A549 (cell line): ENCODE results near the gene CEBPB. TPM values are rescaled to one million over a fixed set of nuclear protein-coding genes. Genes with fewer than 3 reads are reported as not detected.
A peak's percentile ranks its signal among the peaks of the same experiment; 100 is the strongest.

Experiments
- ATAC-seq, 2 experiments: fragments of 200-7000 bp in 1 of 2; fragments of >200 bp in 1 of 2; cut with Nextera tagmentation in 1 of 2; cut with Tn5 transposase in 1 of 2; 3 replicates each; pipeline versions ENCODE4 v1.8.0 to v1.9.1; 2018 to 2020; ENCODE audit warnings: mild to moderate bottlenecking in 1 of 2, moderate library complexity in 1 of 2
- CTCF ChIA-PET: fragments of 300-600 bp; sonication (Branson Sonifier 250); formaldehyde crosslinking; extraction: SDS; loops from one replicate; lab custom pipeline; 2021; ENCODE audit warnings: antibody characterized with exemption, inconsistent platforms; lab: Yijun Ruan, JAX
- POLR2A ChIA-PET: fragments of 350-600 bp; formaldehyde crosslinking; extraction: SDS; loops from one replicate; lab custom pipeline; 2021; ENCODE audit warnings: antibody characterized with exemption, inconsistent platforms; lab: Yijun Ruan, JAX
- DNase-seq, 2 experiments: peaks; one replicate each; pipeline versions ENCODE4 v3.0.0 to v3.0.0-alpha.2; 2011 to 2016; ENCODE audit warnings: low read depth in 1 of 2, low spot score in 1 of 2
- FAIRE-seq: peaks from 2 replicates; lab custom pipeline; 2011; peaks lifted over from hg19 to GRCh38; lab: Jason Lieb, UNC
- H3K27ac ChIP-seq, 2 experiments: fragments of >200 bp; sonication (Bioruptor Twin); formaldehyde crosslinking; 3 replicates each; pipeline ENCODE4 v1.5.1; 2016 to 2017
- H3K4me1 ChIP-seq: fragments of >200 bp; sonication (Bioruptor Twin); formaldehyde crosslinking; 3 replicates; pipeline ENCODE4 v1.6.1; 2016
- H3K4me2 ChIP-seq: fragments of >200 bp; sonication (Bioruptor Twin); formaldehyde crosslinking; 3 replicates; pipeline ENCODE4 v1.6.1; 2016
- H3K4me3 ChIP-seq: fragments of >200 bp; sonication (Bioruptor Twin); formaldehyde crosslinking; 3 replicates; pipeline ENCODE4 v1.5.1; 2016
- H3K9me3 ChIP-seq: fragments of >200 bp; sonication (Bioruptor Twin); formaldehyde crosslinking; 3 replicates; pipeline ENCODE4 v1.6.1; 2016
- CBX8 ChIP-seq: fragments of 200-600 bp; sonication (generic); IDR thresholded peaks from 2 replicates; pipeline ENCODE4 v1.6.1; 2016
- CHD4 ChIP-seq: fragments of 200-600 bp; sonication (generic); IDR thresholded peaks from 2 replicates; pipeline ENCODE4 v1.6.1; 2016; ENCODE audit warnings: antibody characterized with exemption, mild to moderate bottlenecking, borderline replicate concordance
- EHF ChIP-seq: fragments of 250-450 bp; sonication (Bioruptor Pico); IDR thresholded peaks from 2 replicates; pipeline ENCODE4 v1.5.0; 2020; ENCODE audit warnings: mild to moderate bottlenecking
- ESRRA ChIP-seq: fragments of 150-350 bp; IDR thresholded peaks from 2 replicates; pipeline ENCODE4 v1.6.1; 2014; ENCODE audit warnings: mild to moderate bottlenecking, low read length, borderline replicate concordance
- FOSB ChIP-seq: fragments of 250-450 bp; sonication (Bioruptor Pico); IDR thresholded peaks from 2 replicates; pipeline ENCODE4 v1.5.0; 2020; ENCODE audit warnings: mild to moderate bottlenecking, moderate library complexity
- FOXS1 ChIP-seq: fragments of 250-450 bp; sonication (Bioruptor Pico); IDR thresholded peaks from 2 replicates; pipeline ENCODE4 v1.5.0; 2020; ENCODE audit warnings: mild to moderate bottlenecking, moderate library complexity
- GATA3 ChIP-seq: IDR thresholded peaks from 2 replicates; pipeline ENCODE4 v1.6.1; 2012; ENCODE audit warnings: borderline replicate concordance
- HOXA7 ChIP-seq: fragments of 250-450 bp; sonication (Bioruptor Pico); IDR thresholded peaks from 2 replicates; pipeline ENCODE4 v1.5.0; 2020; ENCODE audit warnings: mild to moderate bottlenecking, moderate library complexity
- HOXB13 ChIP-seq: fragments of 250-450 bp; sonication (Bioruptor Pico); IDR thresholded peaks from 2 replicates; pipeline ENCODE4 v1.5.0; 2020; ENCODE audit warnings: low read depth, mild to moderate bottlenecking, moderate library complexity
- KDM1A ChIP-seq: fragments of 200-600 bp; sonication (generic); IDR thresholded peaks from 2 replicates; pipeline ENCODE4 v1.6.1; 2016; ENCODE audit warnings: low read depth, mild to moderate bottlenecking
- MAFK ChIP-seq: fragments of 450-650 bp; IDR thresholded peaks from 2 replicates; pipeline ENCODE4 v1.6.1; 2014; ENCODE audit not compliant: partially characterized antibody
- MAZ ChIP-seq: fragments of 150-350 bp; IDR thresholded peaks from 2 replicates; pipeline ENCODE4 v1.6.1; 2014; ENCODE audit warnings: antibody characterized with exemption, low read depth, low read length, borderline replicate concordance
- NPAS2 ChIP-seq: fragments of 250-450 bp; sonication (Bioruptor Pico); IDR thresholded peaks from 2 replicates; pipeline ENCODE4 v1.8.0; 2022; ENCODE audit warnings: mild to moderate bottlenecking, moderate library complexity, borderline replicate concordance
- NR3C1 ChIP-seq: fragments of >200 bp; sonication (Bioruptor Twin); formaldehyde crosslinking; IDR thresholded peaks from 3 replicates; pipeline ENCODE4 v1.6.1; 2017
- POLR2AphosphoS2 ChIP-seq: conservative IDR thresholded peaks from 2 replicates; pipeline ENCODE4 v1.6.1; 2012; ENCODE audit warnings: low read length, improper control_type of control experiment, inconsistent platforms
- RARB ChIP-seq: fragments of 250-450 bp; sonication (Bioruptor Pico); IDR thresholded peaks from 2 replicates; pipeline ENCODE4 v1.8.0; 2021; ENCODE audit warnings: mild to moderate bottlenecking, moderate library complexity
- RCOR1 ChIP-seq: fragments of 150-350 bp; IDR thresholded peaks from 2 replicates; pipeline ENCODE4 v1.6.1; 2014; ENCODE audit warnings: antibody characterized with exemption, low read length, low read depth
- RFX5 ChIP-seq: fragments of 450-650 bp; IDR thresholded peaks from 2 replicates; pipeline ENCODE4 v1.7.1; 2014; ENCODE audit warnings: antibody characterized with exemption, mild to moderate bottlenecking, moderate library complexity
- SMC3 ChIP-seq: fragments of >200 bp; sonication (Bioruptor Twin); formaldehyde crosslinking; IDR thresholded peaks from 3 replicates; pipeline ENCODE4 v1.6.1; 2018; ENCODE audit warnings: inconsistent platforms
- SREBF2 ChIP-seq: fragments of 450-650 bp; IDR thresholded peaks from 2 replicates; pipeline ENCODE4 v1.6.1; 2014; ENCODE audit warnings: mild to moderate bottlenecking, moderate library complexity
- ZFP36 ChIP-seq: fragments of 450-650 bp; IDR thresholded peaks from 2 replicates; pipeline ENCODE4 v1.6.1; 2014; ENCODE audit warnings: borderline replicate concordance; ENCODE audit not compliant: partially characterized antibody
- WGBS: methylation state at CpG from one replicate; pipeline ENCODE4 v1.1.6; 2017; ENCODE audit errors: missing lambda C conversion rate; 5-methylcytosine and 5-hydroxymethylcytosine counted together
- polyA plus RNA-seq, 4 experiments: library from polyadenylated mRNA; depleted of rRNA in 3 of 4; stranded (reverse); fragments of >200 nt; fragmentation: RNase III in 1 of 4; extraction: RNeasy Plus Mini Kit Qiagen cat#74134 plus additional on column Dnase treatment in 1 of 4; gene quantifications; 2 replicates in 3 of 4; 3 replicates in 1 of 4; pipeline ENCODE4 v1.2.3, GENCODE V29; 2011 to 2017
- TF ChIP-seq, protein P1 (sequence below): fragments of >200 bp; sonication (Bioruptor Twin); formaldehyde crosslinking; IDR thresholded peaks from 3 replicates; pipeline ENCODE4 v1.5.1; 2016

CEBPB gene
- polyA plus RNA-seq, 2 of the 4 experiments (the other 2 are of a cell fraction), result 45.4 to 74.0 TPM

DNA sequence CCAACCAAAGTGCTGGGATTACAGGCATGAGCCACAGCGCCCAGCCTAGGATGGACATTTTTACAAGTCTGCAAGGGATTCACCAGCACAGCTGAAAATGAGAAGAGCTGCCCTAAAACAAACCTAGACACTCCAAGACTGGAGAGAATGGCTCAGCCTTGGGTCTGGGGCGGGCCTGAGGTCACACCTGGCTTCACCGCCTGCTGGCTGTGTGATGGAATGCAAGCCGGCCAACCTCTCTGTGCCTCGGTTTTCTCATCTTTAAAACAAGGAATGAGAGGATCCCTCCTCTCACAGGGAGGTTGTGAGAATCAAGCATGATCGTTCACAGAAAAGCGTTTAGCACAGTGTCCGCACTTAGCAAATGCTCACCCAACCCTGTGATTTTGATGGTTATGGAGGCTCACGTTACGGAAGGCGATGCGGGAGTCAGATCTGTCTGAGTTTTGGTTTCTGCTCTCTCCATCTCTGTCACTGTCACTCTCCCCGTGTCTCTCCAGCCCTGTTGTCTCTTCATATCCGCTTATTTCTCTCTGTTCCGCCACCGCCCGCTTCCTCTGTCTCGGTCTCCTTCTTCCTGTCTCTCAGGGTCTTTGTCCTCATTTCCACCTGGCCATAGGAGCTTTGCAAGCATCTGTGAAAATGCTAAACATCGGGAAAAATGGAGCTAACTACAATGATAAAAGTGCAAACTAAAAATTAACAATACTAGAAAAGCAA is 47.6 kb downstream of the CEBPB start:
- WGBS, result 85% methylated on average over 19 of the region's 19 CpGs
- no peak overlapping the region for H3K27ac ChIP-seq
- DNase-seq, result no peak
- H3K9me3 ChIP-seq, result no peaks in the 10 kb centered on the region
- ChIA-PET CTCF (interaction anchor here (0.8 to 1.8 kb wide), 4 partner anchors 10 to 44 kb away, joined by 3 to 4 read pairs (median 4); no protein-coding TSS in a partner anchor), POLR2A (no interaction called here)
- TF ChIP-seq HOXB13 (CRISPR knock-in tag) (no peak), ZFP36 (peak; percentile 30)
- no peaks in the 10 kb centered on the region for H3K4me1 ChIP-seq
- no peak for FAIRE-seq
- no peak overlapping the region for H3K4me2 ChIP-seq
- no peak overlapping the region for H3K4me3 ChIP-seq
- no peak for ATAC-seq

DNA sequence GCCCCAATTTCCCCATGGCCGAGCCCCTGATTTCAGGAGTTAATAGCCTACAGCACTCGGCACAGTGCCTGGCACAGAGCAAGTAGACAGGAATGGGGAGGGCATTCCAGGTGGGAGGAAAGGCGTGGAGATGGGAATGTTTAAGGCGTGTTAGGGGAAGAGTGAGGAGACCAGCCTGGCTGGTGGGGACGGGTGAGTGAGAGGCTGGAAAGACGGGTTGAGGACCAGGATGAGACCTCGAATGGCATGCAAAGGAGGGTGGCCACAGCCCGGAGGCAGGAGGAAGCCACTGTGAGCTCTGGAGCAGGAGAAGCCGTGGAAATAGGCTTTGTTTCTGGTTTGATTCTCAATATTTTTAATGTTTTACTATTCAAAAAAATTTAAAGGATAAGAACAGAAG is 49.5 kb downstream of the CEBPB start:
- DNase-seq, result no peak
- Histone ChIP-seq H3K27ac (no peak overlapping the region), H3K4me2 (no peak overlapping the region), H3K9me3 (no peaks in the 10 kb centered on the region), H3K4me1 (peaks cover 2% of the 10 kb centered on the region), H3K4me3 (no peak overlapping the region)
- POLR2A ChIA-PET, result no interaction called here
- CTCF ChIA-PET, result no interaction called here
- no peak for FAIRE-seq
- no peak for TF ChIP-seq GATA3
- no peak for TF ChIP-seq POLR2AphosphoS2
- no peak for TF ChIP-seq RARB (CRISPR knock-in tag)
- TF ChIP-seq KDM1A, result no peak
- TF ChIP-seq RFX5, result no peak
- TF ChIP-seq, protein P1, sequence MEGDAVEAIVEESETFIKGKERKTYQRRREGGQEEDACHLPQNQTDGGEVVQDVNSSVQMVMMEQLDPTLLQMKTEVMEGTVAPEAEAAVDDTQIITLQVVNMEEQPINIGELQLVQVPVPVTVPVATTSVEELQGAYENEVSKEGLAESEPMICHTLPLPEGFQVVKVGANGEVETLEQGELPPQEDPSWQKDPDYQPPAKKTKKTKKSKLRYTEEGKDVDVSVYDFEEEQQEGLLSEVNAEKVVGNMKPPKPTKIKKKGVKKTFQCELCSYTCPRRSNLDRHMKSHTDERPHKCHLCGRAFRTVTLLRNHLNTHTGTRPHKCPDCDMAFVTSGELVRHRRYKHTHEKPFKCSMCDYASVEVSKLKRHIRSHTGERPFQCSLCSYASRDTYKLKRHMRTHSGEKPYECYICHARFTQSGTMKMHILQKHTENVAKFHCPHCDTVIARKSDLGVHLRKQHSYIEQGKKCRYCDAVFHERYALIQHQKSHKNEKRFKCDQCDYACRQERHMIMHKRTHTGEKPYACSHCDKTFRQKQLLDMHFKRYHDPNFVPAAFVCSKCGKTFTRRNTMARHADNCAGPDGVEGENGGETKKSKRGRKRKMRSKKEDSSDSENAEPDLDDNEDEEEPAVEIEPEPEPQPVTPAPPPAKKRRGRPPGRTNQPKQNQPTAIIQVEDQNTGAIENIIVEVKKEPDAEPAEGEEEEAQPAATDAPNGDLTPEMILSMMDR, result no peak
- no peak for TF ChIP-seq HOXA7 (CRISPR knock-in tag)
- no peak for TF ChIP-seq ESRRA
- TF ChIP-seq EHF (CRISPR knock-in tag), result no peak
- TF ChIP-seq SMC3, result no peak
- TF ChIP-seq FOSB, result no peak
- no peak for TF ChIP-seq NR3C1
- TF ChIP-seq NPAS2 (CRISPR knock-in tag), result no peak
- TF ChIP-seq RCOR1, result no peak
- no peak for TF ChIP-seq ZFP36
- TF ChIP-seq SREBF2, result no peak
- TF ChIP-seq MAFK, result no peak
- no peak for ATAC-seq
- WGBS, result 72% methylated on average over 9 of the region's 9 CpGs

DNA sequence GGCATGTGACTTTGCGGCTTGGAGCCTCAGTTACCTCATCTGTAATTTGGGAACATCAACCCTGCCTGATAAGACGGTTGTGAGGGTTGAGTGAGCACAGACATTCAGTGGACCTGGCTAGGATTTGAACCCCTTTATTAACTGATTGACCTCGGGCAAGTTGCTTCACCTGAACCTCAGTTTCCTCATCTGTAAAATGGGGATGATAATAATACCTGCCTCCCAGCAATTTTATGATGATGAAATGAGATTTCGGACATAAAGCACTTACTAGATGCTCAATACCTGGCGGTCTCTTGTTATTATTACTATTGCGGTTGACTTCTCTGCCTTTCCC is 51.5 kb downstream of the CEBPB start:
- FAIRE-seq (no peak), DNase-seq (no peak), ATAC-seq (no peak)
- POLR2A ChIA-PET, result no interaction called here
- no peaks in the 10 kb centered on the region for H3K9me3 ChIP-seq
- TF ChIP-seq CHD4 (no peak), RCOR1 (no peak), FOXS1 (CRISPR knock-in tag) (no peak), MAZ (no peak), FOSB (no peak), SREBF2 (no peak), ESRRA (no peak), SMC3 (no peak), CBX8 (no peak)
- CTCF ChIA-PET, result interaction anchor here (1.2 kb wide), 1 partner anchor 11 kb away, joined by 4 read pairs; no protein-coding TSS in a partner anchor
- no peak overlapping the region; a peak in 1 of 6 replicates for H3K27ac ChIP-seq
- no peak overlapping the region for H3K4me2 ChIP-seq
- no peak overlapping the region for H3K4me3 ChIP-seq
- peaks cover 21% of the 10 kb centered on the region for H3K4me1 ChIP-seq
- 90% methylated on average over 6 of the region's 6 CpGs for WGBS

Other genes starting within 250 kb of the CEBPB start
- gene SNAI1, start 207.8 kb upstream of the CEBPB start, polyA plus RNA-seq (2011; rRNA removed), result 7.0 and 7.2 TPM in 2 replicates
- 8.0 to 11.1 TPM (median 10.7 TPM) in 3 replicates for gene SNAI1, start 207.8 kb upstream of the CEBPB start, polyA plus RNA-seq (2017; fragmentation: RNase III; extraction: RNeasy Plus Mini Kit Qiagen cat#74134 plus additional on column Dnase treatment)
- gene UBE2V1, start 77.7 kb upstream of the CEBPB start, polyA plus RNA-seq (2011; rRNA removed), result 114 and 141 TPM in 2 replicates
- gene UBE2V1, start 77.7 kb upstream of the CEBPB start, polyA plus RNA-seq (2017; fragmentation: RNase III; extraction: RNeasy Plus Mini Kit Qiagen cat#74134 plus additional on column Dnase treatment), result 129 to 143 TPM (median 130 TPM) in 3 replicates
- 24.5 and 33.5 TPM in 2 replicates for gene PEDS1, start 37.1 kb upstream of the CEBPB start, polyA plus RNA-seq (2011; rRNA removed)
- gene PEDS1, start 37.1 kb upstream of the CEBPB start, polyA plus RNA-seq (2017; fragmentation: RNase III; extraction: RNeasy Plus Mini Kit Qiagen cat#74134 plus additional on column Dnase treatment), result 23.1 to 26.5 TPM (median 25.8 TPM) in 3 replicates